Choroid plexus epithelial cell (primary cell): ENCODE data around the gene NEDD4.
"Not testable (repeated sequence)": the region's sequence is repeated elsewhere in the genome, so short reads cannot be mapped to it uniquely, and the experiment has no call there.

Experiments used
- DNase-seq: peaks from one replicate; pipeline ENCODE4 v3.0.0-alpha.2; 2010; ENCODE audit warnings: low read depth
- H3K4me3 ChIP-seq: 2 replicates; pipeline ENCODE4 v1.5.1; 2011; ENCODE audit warnings: low read depth, mild to moderate bottlenecking, control low read depth, low read length, moderate library complexity
- TF ChIP-seq, protein P1 (sequence below): conservative IDR thresholded peaks from 2 replicates; pipeline ENCODE4 v1.5.1; 2011; ENCODE audit warnings: low read depth, mild to moderate bottlenecking, control low read depth, inconsistent platforms, low read length, moderate library complexity

The NEDD4 gene

DNA sequence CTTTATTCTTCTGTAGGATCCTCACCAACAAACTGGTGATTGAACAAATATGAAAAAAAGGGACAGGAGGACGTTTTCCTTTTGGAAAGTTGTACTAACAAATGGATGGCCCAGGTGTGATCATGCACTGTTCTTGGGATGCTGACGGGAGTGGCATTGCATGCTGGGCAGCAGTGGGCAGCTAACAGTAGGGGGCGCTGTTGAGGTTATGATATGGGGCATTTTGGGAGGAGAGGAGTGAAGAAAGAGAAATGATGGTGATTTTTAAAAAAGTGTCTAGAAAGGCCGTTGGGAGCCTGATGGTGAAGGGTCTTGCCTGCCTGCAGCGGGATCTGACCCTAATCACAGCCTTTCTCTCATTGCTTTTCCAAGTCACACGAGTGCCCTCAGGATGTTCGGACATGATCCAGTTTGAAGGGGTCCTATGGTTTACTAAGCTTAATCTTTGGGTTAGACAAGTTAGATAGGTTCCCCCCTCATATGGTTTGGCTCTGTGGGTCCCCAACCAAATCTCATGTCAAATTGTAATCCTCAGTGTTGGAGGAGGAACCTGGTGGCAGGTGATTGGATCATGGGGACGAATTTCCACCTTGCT is 204.2 kb downstream of the NEDD4 start:
- no peak overlapping the region for H3K4me3 ChIP-seq
- DNase-seq, result no peak
- TF ChIP-seq, protein P1, sequence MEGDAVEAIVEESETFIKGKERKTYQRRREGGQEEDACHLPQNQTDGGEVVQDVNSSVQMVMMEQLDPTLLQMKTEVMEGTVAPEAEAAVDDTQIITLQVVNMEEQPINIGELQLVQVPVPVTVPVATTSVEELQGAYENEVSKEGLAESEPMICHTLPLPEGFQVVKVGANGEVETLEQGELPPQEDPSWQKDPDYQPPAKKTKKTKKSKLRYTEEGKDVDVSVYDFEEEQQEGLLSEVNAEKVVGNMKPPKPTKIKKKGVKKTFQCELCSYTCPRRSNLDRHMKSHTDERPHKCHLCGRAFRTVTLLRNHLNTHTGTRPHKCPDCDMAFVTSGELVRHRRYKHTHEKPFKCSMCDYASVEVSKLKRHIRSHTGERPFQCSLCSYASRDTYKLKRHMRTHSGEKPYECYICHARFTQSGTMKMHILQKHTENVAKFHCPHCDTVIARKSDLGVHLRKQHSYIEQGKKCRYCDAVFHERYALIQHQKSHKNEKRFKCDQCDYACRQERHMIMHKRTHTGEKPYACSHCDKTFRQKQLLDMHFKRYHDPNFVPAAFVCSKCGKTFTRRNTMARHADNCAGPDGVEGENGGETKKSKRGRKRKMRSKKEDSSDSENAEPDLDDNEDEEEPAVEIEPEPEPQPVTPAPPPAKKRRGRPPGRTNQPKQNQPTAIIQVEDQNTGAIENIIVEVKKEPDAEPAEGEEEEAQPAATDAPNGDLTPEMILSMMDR, result peak; percentile 63

DNA sequence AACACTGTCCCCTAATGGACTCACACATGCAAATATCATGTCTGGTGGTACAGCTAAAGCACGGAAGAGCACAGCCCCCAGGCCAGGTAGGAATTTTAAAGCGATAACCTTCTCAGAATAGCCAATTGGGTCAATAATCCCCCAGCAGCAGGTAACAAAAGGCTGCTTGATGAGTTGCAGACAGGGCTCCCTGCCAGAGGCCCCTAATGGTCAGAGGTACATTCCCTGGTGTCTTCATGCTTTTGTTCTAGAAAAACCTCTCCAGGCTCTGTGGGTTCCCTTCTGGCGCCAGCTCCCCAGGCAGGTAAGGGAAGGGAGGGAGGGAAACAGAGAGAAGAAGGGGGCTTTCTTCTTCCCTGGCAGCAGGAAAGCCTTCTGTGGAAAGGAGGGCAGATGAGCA is 207.1 kb downstream of the NEDD4 start:
- no peak overlapping the region for H3K4me3 ChIP-seq
- no peak for DNase-seq
- TF ChIP-seq, protein P1, result no peak

DNA sequence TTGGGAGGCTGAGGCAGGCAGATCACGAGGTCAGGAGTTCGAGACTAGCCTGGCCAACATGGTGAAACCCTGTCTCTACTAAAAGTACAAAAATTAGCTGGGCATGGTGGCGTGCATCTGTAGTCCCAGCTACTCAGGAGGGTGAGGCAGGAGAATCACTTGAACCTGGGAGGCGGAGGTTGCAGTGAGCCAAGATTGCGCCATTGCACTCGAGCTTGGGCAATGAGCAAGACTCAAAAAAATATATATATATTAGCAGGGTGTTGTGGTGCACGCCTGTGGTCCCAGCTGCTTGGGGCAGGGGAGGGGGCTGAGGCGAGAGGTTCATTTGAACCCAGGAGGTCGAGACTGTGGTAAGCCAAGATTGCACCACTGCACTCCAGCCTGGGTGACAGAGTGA is 207.8 kb downstream of the NEDD4 start:
- not testable (repeated sequence) for DNase-seq, H3K4me3 ChIP-seq

DNA sequence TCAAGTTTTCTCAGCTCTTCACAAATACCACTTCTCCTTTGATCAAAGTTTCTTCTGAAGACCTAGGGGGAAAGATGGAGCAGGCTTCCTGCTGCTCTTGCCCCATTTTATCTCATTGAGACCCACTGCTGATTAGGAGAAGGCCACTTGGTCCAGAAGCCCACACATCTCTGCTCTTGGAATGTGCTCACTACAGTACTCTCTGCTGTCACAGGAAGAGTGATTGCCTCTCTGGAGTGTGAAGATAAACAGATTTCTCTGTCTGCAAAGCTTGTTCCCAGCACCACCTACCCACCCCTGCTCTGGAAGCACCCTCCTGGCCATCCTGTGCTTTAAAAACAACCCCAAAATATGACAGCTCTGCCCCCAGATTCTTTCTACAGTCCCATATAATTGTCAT is 209.1 kb downstream of the NEDD4 start:
- TF ChIP-seq, protein P1, result no peak
- no peak overlapping the region for H3K4me3 ChIP-seq
- no peak for DNase-seq

DNA sequence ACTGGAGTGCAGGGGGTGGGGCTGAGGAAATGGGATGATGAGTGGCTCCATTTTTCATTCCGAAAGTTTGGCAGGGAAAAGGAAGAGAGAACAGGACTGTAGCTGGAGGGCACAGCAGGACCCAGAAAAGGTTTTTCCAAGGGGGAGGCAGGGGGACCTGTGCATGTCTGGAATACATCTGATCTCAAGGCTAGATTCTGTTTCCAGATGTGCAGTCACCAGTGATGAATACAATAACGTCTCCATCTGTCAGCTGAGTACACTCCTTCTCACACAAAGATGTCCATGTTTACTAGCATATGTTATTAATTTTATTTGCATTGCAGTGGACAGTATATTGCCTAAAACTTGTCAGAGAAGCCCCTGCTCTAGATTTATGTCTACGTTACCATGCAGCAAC is 210.5 kb downstream of the NEDD4 start:
- DNase-seq, result no peak
- H3K4me3 ChIP-seq, result no peak overlapping the region
- TF ChIP-seq, protein P1, result no peak

DNA sequence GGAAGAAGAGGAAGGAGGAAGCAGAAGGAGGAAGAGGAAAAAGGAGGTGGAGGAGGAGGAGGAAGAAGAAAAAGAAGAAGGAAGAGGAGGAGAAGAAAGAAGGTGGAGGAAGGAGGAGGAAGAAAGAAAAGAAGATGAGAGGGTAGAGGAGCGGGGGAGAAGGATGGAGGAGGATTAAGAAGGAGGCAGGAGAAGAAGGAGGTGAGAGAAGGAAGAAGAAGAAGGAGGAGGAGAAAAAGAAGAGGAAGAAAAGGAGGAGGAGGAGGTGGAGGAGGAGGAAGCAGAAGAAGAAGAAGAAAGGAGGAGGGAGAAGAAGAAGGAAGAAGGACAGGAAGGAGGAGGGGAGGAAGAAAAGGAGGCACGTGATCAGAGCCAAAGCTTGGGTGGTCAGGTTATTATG is 213.1 kb downstream of the NEDD4 start:
- TF ChIP-seq, protein P1, result no peak
- DNase-seq, result no peak
- no peak overlapping the region for H3K4me3 ChIP-seq

DNA sequence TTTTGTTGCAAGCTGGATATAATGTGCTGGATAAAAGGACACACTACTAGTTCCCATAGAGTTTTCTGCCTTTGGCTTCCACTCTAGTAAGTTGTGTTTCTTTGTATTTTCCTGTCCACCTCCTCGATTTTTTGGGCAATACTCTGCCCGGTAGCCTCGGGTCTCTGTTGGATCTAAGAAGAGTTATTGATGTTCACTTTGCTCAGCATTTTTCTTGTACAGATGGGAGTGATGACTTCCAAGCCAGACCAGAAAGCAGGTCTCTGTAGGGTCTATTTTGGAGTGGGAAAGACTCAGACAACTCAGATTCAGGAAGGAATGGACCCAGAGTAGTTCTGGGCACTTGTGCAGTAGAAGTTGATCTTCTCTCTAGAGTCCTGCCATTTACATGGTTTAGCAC is 214.5 kb downstream of the NEDD4 start:
- TF ChIP-seq, protein P1, result no peak
- H3K4me3 ChIP-seq, result no peak overlapping the region
- DNase-seq, result no peak
